Astrocyte (in vitro differentiated cells and primary cell): ENCODE measurements around the gene C1orf105. TPM values are rescaled to one million over a fixed set of nuclear protein-coding genes. Genes with fewer than 3 reads are reported as not detected.
A peak's percentile ranks its signal among the peaks of the same experiment; 100 is the strongest.

Source experiments
- DNase-seq: peaks from one replicate; pipeline ENCODE4 v3.0.0-alpha.2; 2010; ENCODE audit warnings: low read depth
- FAIRE-seq: peaks from 2 replicates; lab custom pipeline; 2011; peaks lifted over from hg19 to GRCh38; lab: Jason Lieb, UNC
- H2AFZ ChIP-seq: 2 replicates; pipeline ENCODE4 v1.6.0; 2012; ENCODE audit warnings: low read depth, low read length, inconsistent platforms
- H3K27ac ChIP-seq: 2 replicates; pipeline ENCODE4 v1.5.1; 2011; ENCODE audit warnings: low read depth, low read length, inconsistent platforms
- H3K27me3 ChIP-seq: 2 replicates; pipeline ENCODE4 v1.6.0; 2011; ENCODE audit warnings: low read length, inconsistent platforms; ENCODE audit not compliant: insufficient read depth
- H3K36me3 ChIP-seq: 2 replicates; pipeline ENCODE4 v1.5.1; 2011; ENCODE audit warnings: low read length, inconsistent platforms; ENCODE audit not compliant: insufficient read depth
- H3K4me1 ChIP-seq: 2 replicates; pipeline ENCODE4 v1.5.1; 2011; ENCODE audit warnings: low read length, inconsistent platforms; ENCODE audit not compliant: insufficient read depth
- H3K4me2 ChIP-seq: 2 replicates; pipeline ENCODE4 v1.6.0; 2012; ENCODE audit warnings: low read length, inconsistent platforms
- H3K4me3 ChIP-seq: 2 replicates; pipeline ENCODE4 v1.5.1; 2011; ENCODE audit warnings: low read depth, mild to moderate bottlenecking, low read length, inconsistent platforms; ENCODE audit not compliant: insufficient read depth
- H3K79me2 ChIP-seq: 2 replicates; pipeline ENCODE4 v1.6.0; 2012; ENCODE audit warnings: mild to moderate bottlenecking, low read length, inconsistent platforms; ENCODE audit not compliant: insufficient read depth
- H3K9ac ChIP-seq: 2 replicates; pipeline ENCODE4 v1.6.0; 2012; ENCODE audit warnings: mild to moderate bottlenecking, low read length, inconsistent platforms
- H3K9me3 ChIP-seq: 2 replicates; pipeline ENCODE4 v1.5.1; 2012; ENCODE audit warnings: low read depth, mild to moderate bottlenecking, low read length, inconsistent platforms; ENCODE audit not compliant: insufficient read depth
- H4K20me1 ChIP-seq: 2 replicates; pipeline ENCODE4 v1.6.0; 2012; ENCODE audit warnings: low read length, inconsistent platforms; ENCODE audit not compliant: insufficient read depth
- H3K27ac Mint-ChIP-seq: one replicate; pipeline ENCODE4 v1.8.0; 2021; ENCODE audit warnings: mild to moderate bottlenecking, mixed read lengths; ENCODE audit not compliant: unreplicated experiment
- H3K27me3 Mint-ChIP-seq: one replicate; pipeline ENCODE4 v1.8.0; 2021; ENCODE audit warnings: low read depth, mixed read lengths; ENCODE audit not compliant: unreplicated experiment
- H3K36me3 Mint-ChIP-seq: one replicate; pipeline ENCODE4 v1.8.0; 2021; ENCODE audit warnings: low read depth, mixed read lengths; ENCODE audit not compliant: unreplicated experiment
- H3K4me1 Mint-ChIP-seq: one replicate; pipeline ENCODE4 v1.8.0; 2021; ENCODE audit warnings: low read depth, mixed read lengths; ENCODE audit not compliant: unreplicated experiment
- H3K4me3 Mint-ChIP-seq: one replicate; pipeline ENCODE4 v1.8.0; 2021; ENCODE audit warnings: mild to moderate bottlenecking, moderate library complexity, mixed read lengths; ENCODE audit not compliant: unreplicated experiment
- H3K9me3 Mint-ChIP-seq: one replicate; pipeline ENCODE4 v1.8.0; 2021; ENCODE audit warnings: mild to moderate bottlenecking, mixed read lengths; ENCODE audit not compliant: unreplicated experiment
- CTCF ChIP-seq: IDR thresholded peaks from 2 replicates; pipeline ENCODE4 v1.5.1; 2011; ENCODE audit warnings: low read depth, mild to moderate bottlenecking, inconsistent platforms, low read length, moderate library complexity; ENCODE audit not compliant: insufficient read depth
- EZH2 ChIP-seq: IDR thresholded peaks from 2 replicates; pipeline ENCODE4 v1.6.1; 2012; ENCODE audit warnings: mild to moderate bottlenecking, low read length, inconsistent platforms; ENCODE audit not compliant: insufficient read depth
- total RNA-seq: library from RNA; stranded (reverse); gene quantifications from 2 replicates; pipeline ENCODE4 v1.2.1, GENCODE V29; 2021

The C1orf105 gene
- total RNA-seq, 1 donor from 2014 or later: not detected

- no peak overlapping the region for H3K4me3 ChIP-seq
- H4K20me1 ChIP-seq: peaks cover 4% of the 10 kb centered on the region
- no peaks in the 10 kb centered on the region for H3K4me1 ChIP-seq
- no peaks in the 10 kb centered on the region for H3K36me3 ChIP-seq
- H3K36me3 Mint-ChIP-seq: no peaks in the 10 kb centered on the region
- no peak overlapping the region for H2AFZ ChIP-seq
- H3K27ac Mint-ChIP-seq: no peak overlapping the region
- H3K4me2 ChIP-seq: no peak overlapping the region
- H3K27me3 ChIP-seq: no peaks in the 10 kb centered on the region
- H3K9me3 ChIP-seq: no peaks in the 10 kb centered on the region
- H3K79me2 ChIP-seq: no peaks in the 10 kb centered on the region
- DNase-seq: peak; percentile 55
- peaks cover 2% of the 10 kb centered on the region for H3K4me1 Mint-ChIP-seq
- H3K9ac ChIP-seq: no peak overlapping the region
- H3K4me3 Mint-ChIP-seq: no peak overlapping the region
- peak; percentile 49 for FAIRE-seq
- H3K27ac ChIP-seq: no peak overlapping the region
- H3K27me3 Mint-ChIP-seq: no peaks in the 10 kb centered on the region
- no peak for TF ChIP-seq EZH2
- TF ChIP-seq CTCF: peak; percentile 79
- H3K9me3 Mint-ChIP-seq: peaks cover 2% of the 10 kb centered on the region
Observed at GRCh38 chr1:172429331-172430127, 9.0 kb downstream of the C1orf105 start.

- no peak for DNase-seq
Observed at GRCh38 chr1:172430128-172430454, 9.6 kb downstream of the C1orf105 start.

More at GRCh38 chr1:172430128-172430454, 9.6 kb downstream of the C1orf105 start:
- TF ChIP-seq CTCF: no peak
- no peak for TF ChIP-seq EZH2
- Histone ChIP-seq H3K9ac (no peak overlapping the region), H3K79me2 (no peaks in the 10 kb centered on the region), H3K9me3 (no peaks in the 10 kb centered on the region), H3K36me3 (no peaks in the 10 kb centered on the region), H3K27me3 (no peaks in the 10 kb centered on the region), H3K4me3 (no peak overlapping the region), H4K20me1 (peaks cover 4% of the 10 kb centered on the region), H3K4me1 (no peaks in the 10 kb centered on the region), H3K27ac (no peak overlapping the region), H2AFZ (no peak overlapping the region), H3K4me2 (no peak overlapping the region)
- Mint-ChIP-seq H3K27me3 (no peaks in the 10 kb centered on the region), H3K4me1 (peaks cover 2% of the 10 kb centered on the region), H3K36me3 (no peaks in the 10 kb centered on the region), H3K27ac (no peak overlapping the region), H3K9me3 (peaks cover 2% of the 10 kb centered on the region), H3K4me3 (no peak overlapping the region)
- no peak for FAIRE-seq
